BLaER1 treated with 17β-estradiol and CSF1 and Interleukin-3, amounts not matched to agents 10 nM and 100 nM (cell line): ENCODE data around the gene HTR3B.

Experiments used
- H3K27ac ChIP-seq, 11 experiments: shearing (Covaris generic); formaldehyde crosslinking; 2 replicates each; pipeline ENCODE4 v1.8.1; 2022
- H3K27me3 ChIP-seq, 11 experiments: shearing (Covaris generic); formaldehyde crosslinking; 2 replicates each; pipeline ENCODE4 v1.8.1; 2022
- H3K36me3 ChIP-seq, 11 experiments: shearing (Covaris generic); formaldehyde crosslinking; 2 replicates each; pipeline ENCODE4 v1.8.1; 2022
- H3K4me1 ChIP-seq, 10 experiments: shearing (Covaris generic); formaldehyde crosslinking; 2 replicates each; pipeline ENCODE4 v1.8.1; 2022
- H3K4me2 ChIP-seq, 11 experiments: shearing (Covaris generic); formaldehyde crosslinking; 2 replicates each; pipeline ENCODE4 v1.8.1; 2022
- H3K4me3 ChIP-seq, 10 experiments: shearing (Covaris generic); formaldehyde crosslinking; 2 replicates each; pipeline ENCODE4 v1.8.1; 2022
- H3K9ac ChIP-seq, 11 experiments: shearing (Covaris generic); formaldehyde crosslinking; 2 replicates each; pipeline ENCODE4 v1.8.1; 2022
- H3K9me3 ChIP-seq, 11 experiments: shearing (Covaris generic); formaldehyde crosslinking; replicated peaks in 1 of 11; 2 replicates each; pipeline ENCODE4 v1.8.1; 2022
- H4K20me1 ChIP-seq, 11 experiments: shearing (Covaris generic); formaldehyde crosslinking; 2 replicates each; pipeline ENCODE4 v1.8.1; 2022
- Cebpa-rat ChIP-seq, 11 experiments: shearing (Covaris generic); IDR thresholded peaks; 2 replicates each; pipeline ENCODE4 v1.8.1; 2022

The HTR3B gene

GRCh38 chr11:113989916-113990315 lies 85.3 kb downstream of the HTR3B start:
- no peaks in the 10 kb centered on the region for H3K36me3 ChIP-seq
- H3K27ac ChIP-seq = no peak overlapping the region
- no peaks in the 10 kb centered on the region for H3K4me1 ChIP-seq
- H3K4me2 ChIP-seq = no peak overlapping the region
- H3K4me3 ChIP-seq = no peak overlapping the region
- peaks cover 0 to 63% (median 0%) of the 10 kb centered on the region in 11 experiments; a peak in 8 of 22 replicates for H4K20me1 ChIP-seq
- no peak overlapping the region for H3K9ac ChIP-seq
- no peaks in the 10 kb centered on the region for H3K9me3 ChIP-seq
- H3K27me3 ChIP-seq = no peaks in the 10 kb centered on the region
- no peak for TF ChIP-seq Cebpa-rat (IDR thresholded peaks at IDR 0.05)

- H3K4me2 ChIP-seq = no peak overlapping the region
- no peaks in the 10 kb centered on the region for H3K4me1 ChIP-seq
- no peak overlapping the region for H3K9ac ChIP-seq
- no peak overlapping the region for H3K27ac ChIP-seq
- H3K4me3 ChIP-seq = no peak overlapping the region
- no peaks in the 10 kb centered on the region for H3K9me3 ChIP-seq
- TF ChIP-seq Cebpa-rat (IDR thresholded peaks at IDR 0.05) = no peak
- H3K36me3 ChIP-seq = no peaks in the 10 kb centered on the region
- H4K20me1 ChIP-seq = peaks cover 0 to 65% (median 3%) of the 10 kb centered on the region in 11 experiments; a peak in 8 of 22 replicates
- H3K27me3 ChIP-seq = no peaks in the 10 kb centered on the region; a peak in 1 of 22 replicates
These were observed 86.6 kb downstream of the HTR3B start for GRCh38 chr11:113991170-113991569.

- no peaks in the 10 kb centered on the region; a peak in 1 of 22 replicates for H3K27me3 ChIP-seq
- H3K27ac ChIP-seq = no peak overlapping the region
- H3K4me1 ChIP-seq = no peaks in the 10 kb centered on the region
- H3K4me2 ChIP-seq = no peak overlapping the region
- H3K36me3 ChIP-seq = no peaks in the 10 kb centered on the region
- H3K4me3 ChIP-seq = no peak overlapping the region
- no peaks in the 10 kb centered on the region for H3K9me3 ChIP-seq
- no peak overlapping the region for H3K9ac ChIP-seq
- no peak for TF ChIP-seq Cebpa-rat (IDR thresholded peaks at IDR 0.05)
- H4K20me1 ChIP-seq = peaks cover 0 to 62% (median 3%) of the 10 kb centered on the region in 11 experiments; a peak in 8 of 22 replicates
These were observed 87.3 kb downstream of the HTR3B start for GRCh38 chr11:113991718-113992458.

- H3K4me3 ChIP-seq = no peak overlapping the region
- H4K20me1 ChIP-seq = peaks cover 0 to 59% (median 3%) of the 10 kb centered on the region in 11 experiments; a peak in 8 of 22 replicates
- TF ChIP-seq Cebpa-rat (IDR thresholded peaks at IDR 0.05) = no peak
- H3K36me3 ChIP-seq = no peaks in the 10 kb centered on the region
- H3K4me1 ChIP-seq = no peaks in the 10 kb centered on the region
- no peak overlapping the region for H3K4me2 ChIP-seq
- no peak overlapping the region for H3K9ac ChIP-seq
- no peaks in the 10 kb centered on the region; a peak in 1 of 22 replicates for H3K27me3 ChIP-seq
- H3K9me3 ChIP-seq = no peaks in the 10 kb centered on the region
- no peak overlapping the region for H3K27ac ChIP-seq
These were observed 88.0 kb downstream of the HTR3B start for GRCh38 chr11:113992459-113993110.

- H3K9ac ChIP-seq = no peak overlapping the region
- no peaks in the 10 kb centered on the region for H3K9me3 ChIP-seq
- no peak overlapping the region for H3K4me3 ChIP-seq
- no peak overlapping the region for H3K4me2 ChIP-seq
- no peak overlapping the region for H3K27ac ChIP-seq
- H3K27me3 ChIP-seq = no peaks in the 10 kb centered on the region; a peak in 1 of 22 replicates
- no peak for TF ChIP-seq Cebpa-rat (IDR thresholded peaks at IDR 0.05)
- peaks cover 0 to 5% (median 0%) of the 10 kb centered on the region in 10 experiments; a peak in 1 of 20 replicates for H3K4me1 ChIP-seq
- no peaks in the 10 kb centered on the region for H3K36me3 ChIP-seq
- H4K20me1 ChIP-seq = peaks cover 0 to 47% (median 3%) of the 10 kb centered on the region in 11 experiments; a peak in 8 of 22 replicates
These were observed 89.7 kb downstream of the HTR3B start for GRCh38 chr11:113994077-113994954.
